NCI-H774 (cell line): ENCODE data around the gene INAFM2.

Experiments
- DNase-seq: peaks from one replicate; lab custom pipeline; 2025; lab: John Stamatoyannopoulos, UW

The INAFM2 gene

DNA sequence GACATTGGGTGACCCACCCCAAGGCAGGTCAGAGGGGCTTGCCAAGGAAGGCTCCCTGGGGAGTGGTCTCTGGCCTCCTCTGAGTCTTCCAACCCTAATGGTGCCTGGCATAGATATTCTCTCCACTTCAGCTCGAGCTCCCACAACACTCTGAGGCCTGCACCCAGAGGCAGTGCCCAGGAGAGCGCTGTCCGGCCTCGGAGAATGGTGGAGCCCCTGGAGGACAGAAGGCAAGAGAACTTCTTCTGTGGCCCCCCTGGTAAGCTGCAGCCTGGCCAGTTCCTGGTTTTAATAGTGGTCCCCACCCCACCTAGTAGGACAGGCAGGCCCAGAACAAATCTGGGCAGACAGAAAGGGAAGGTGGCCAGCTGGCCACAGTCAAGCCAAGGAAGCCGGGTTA, 41.5 kb downstream of the INAFM2 start:
- no peak for DNase-seq

- no peak for DNase-seq
Observed at GRCh38 chr15:40365624-40366456, 42.3 kb downstream of the INAFM2 start.

GRCh38 chr15:40366457-40367370, 43.2 kb downstream of the INAFM2 start:
- DNase-seq: no peak

GRCh38 chr15:40367371-40367685, 43.8 kb downstream of the INAFM2 start:
- DNase-seq: no peak

- peak; percentile 23 for DNase-seq
Observed at GRCh38 chr15:40367686-40368611, 44.5 kb downstream of the INAFM2 start.

DNA sequence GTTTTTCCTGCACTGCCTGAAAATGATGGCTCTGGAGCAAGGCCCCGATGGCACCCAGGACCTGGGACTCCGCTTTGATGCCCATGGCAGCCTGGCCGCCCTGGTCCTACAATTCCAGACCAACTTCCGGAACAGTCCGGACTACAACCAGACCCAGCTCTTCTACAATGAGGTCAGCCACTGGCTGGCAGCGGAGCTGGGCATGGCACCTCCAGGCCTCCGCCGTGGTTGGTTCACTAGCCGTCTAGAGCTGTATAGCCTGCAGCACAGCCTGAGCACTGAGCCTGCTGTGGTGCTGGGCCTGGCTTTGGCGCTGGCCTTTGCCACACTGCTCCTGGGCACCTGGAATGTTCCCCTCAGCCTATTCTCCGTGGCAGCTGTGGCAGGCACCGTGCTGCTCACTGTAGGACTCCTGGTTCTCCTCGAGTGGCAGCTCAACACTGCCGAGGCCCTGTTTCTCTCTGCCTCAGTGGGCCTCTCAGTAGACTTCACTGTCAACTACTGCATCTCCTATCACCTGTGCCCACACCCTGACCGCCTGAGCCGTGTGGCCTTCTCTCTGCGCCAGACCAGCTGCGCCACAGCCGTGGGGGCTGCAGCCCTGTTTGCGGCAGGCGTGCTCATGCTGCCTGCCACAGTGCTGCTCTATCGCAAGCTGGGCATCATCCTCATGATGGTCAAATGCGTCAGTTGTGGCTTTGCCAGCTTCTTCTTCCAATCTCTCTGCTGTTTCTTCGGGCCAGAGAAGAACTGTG, 45.4 kb downstream of the INAFM2 start:
- DNase-seq: no peak

GRCh38 chr15:40369474-40369869, 46.0 kb downstream of the INAFM2 start:
- no peak for DNase-seq

GRCh38 chr15:40369971-40370370, 46.5 kb downstream of the INAFM2 start:
- DNase-seq: no peak

- no peak for DNase-seq
Observed at GRCh38 chr15:40372981-40373380, 49.5 kb downstream of the INAFM2 start.
